HG03460 (cell line): Measurements from ENCODE around the gene GLYATL1B.
A peak's percentile ranks its signal among the peaks of the same experiment; 100 is the strongest.
"Not testable (repeated sequence)": the region's sequence is repeated elsewhere in the genome, so short reads cannot be mapped to it uniquely, and the experiment has no call there.

Experiments used
- ATAC-seq: cut with Tn5 transposase; IDR thresholded peaks from one replicate; pipeline ENCODE4 v1.9.1; 2021; ENCODE audit not compliant: unreplicated experiment

Gene GLYATL1B, protein sequence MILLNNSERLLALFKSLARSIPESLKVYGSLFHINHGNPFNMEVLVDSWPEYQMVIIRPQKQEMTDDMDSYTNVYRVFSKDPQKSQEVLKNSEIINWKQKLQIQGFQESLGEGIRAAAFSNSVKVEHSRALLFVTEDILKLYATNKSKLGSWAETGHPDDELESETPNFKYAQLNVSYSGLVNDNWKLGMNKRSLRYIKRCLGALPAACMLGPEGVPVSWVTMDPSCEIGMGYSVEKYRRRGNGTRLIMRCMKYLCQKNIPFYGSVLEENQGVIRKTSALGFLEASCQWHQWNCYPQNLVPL

GRCh38 chr11:59086007-59086406 is at the start of gene GLYATL1B:
GLYATL1B (plus strand) TSS chr11:59086307; CDS start chr11:59086307, 0 bp downstream.
- not testable (repeated sequence) for ATAC-seq

GRCh38 chr11:59036542-59036941 is 49.6 kb upstream of the GLYATL1B start:
- ATAC-seq = not testable (repeated sequence)

- ATAC-seq = not testable (repeated sequence)
Measured at GRCh38 chr11:59037434-59037833, 48.7 kb upstream of the GLYATL1B start.

DNA sequence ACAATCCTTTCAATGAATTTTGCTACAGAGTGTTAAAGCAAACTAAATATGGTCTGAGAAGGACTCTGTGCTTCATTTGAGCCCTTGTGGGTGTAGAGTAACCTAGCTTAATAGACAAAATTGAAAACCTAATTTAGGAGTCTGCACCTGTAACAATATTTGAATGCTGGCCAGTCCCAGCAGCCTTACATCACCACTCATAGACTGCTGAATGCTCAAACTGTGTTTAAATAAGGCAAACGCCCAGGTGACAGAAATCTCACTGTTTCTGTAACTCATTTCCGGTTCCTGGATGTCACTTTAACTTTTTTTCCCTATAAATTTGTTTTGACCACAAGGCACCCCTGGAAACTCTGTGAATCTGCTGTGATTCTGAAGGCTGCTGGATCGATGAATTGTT is 45.5 kb upstream of the GLYATL1B start:
- ATAC-seq = no peak

DNA sequence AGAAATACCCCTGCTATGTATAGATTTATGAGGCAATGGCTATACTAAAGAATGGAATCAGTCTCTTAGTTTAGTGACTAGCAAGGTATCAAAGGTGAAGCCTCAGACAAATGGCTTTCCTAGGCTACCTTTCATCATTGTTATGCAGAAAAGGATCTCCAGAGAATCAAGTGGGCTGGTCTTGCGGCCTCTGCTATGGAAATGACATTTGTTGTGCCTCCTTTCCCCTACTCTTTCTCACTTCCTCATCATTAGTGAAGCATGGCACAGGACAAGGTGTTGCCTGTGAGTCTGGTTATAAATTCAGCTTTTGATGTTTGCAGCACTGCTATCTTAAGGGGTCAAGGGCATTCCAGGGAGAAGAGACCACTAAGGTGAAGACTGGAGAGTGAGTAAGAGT is 34.7 kb upstream of the GLYATL1B start:
- ATAC-seq = peak; percentile 74

DNA sequence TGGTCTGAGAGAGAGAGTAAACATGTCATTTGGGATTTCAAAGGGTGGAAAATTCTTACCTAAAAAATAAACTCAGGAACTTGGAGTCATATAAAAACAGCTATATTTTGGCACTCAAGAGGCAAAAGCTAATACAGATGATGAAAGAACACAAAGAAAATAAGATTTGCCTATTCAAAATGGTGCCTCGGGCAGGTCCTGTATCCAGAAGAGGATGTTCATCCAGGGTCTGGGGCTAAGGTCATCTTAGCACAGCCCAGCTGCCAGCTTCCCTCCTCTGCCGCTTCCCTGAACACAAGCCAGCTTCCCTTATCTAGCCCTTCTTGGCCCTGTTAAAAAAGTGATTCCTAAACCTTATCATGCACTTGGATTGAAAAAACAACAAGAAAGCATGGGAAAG is 33.8 kb upstream of the GLYATL1B start:
- ATAC-seq = not testable (repeated sequence)

- ATAC-seq = no peak
Measured at GRCh38 chr11:59053387-59053786, 32.7 kb upstream of the GLYATL1B start.

GRCh38 chr11:59058120-59059033 is 27.7 kb upstream of the GLYATL1B start:
- peak; percentile 93 for ATAC-seq

GRCh38 chr11:59060096-59060495 is 26.0 kb upstream of the GLYATL1B start:
- ATAC-seq = not testable (repeated sequence)

DNA sequence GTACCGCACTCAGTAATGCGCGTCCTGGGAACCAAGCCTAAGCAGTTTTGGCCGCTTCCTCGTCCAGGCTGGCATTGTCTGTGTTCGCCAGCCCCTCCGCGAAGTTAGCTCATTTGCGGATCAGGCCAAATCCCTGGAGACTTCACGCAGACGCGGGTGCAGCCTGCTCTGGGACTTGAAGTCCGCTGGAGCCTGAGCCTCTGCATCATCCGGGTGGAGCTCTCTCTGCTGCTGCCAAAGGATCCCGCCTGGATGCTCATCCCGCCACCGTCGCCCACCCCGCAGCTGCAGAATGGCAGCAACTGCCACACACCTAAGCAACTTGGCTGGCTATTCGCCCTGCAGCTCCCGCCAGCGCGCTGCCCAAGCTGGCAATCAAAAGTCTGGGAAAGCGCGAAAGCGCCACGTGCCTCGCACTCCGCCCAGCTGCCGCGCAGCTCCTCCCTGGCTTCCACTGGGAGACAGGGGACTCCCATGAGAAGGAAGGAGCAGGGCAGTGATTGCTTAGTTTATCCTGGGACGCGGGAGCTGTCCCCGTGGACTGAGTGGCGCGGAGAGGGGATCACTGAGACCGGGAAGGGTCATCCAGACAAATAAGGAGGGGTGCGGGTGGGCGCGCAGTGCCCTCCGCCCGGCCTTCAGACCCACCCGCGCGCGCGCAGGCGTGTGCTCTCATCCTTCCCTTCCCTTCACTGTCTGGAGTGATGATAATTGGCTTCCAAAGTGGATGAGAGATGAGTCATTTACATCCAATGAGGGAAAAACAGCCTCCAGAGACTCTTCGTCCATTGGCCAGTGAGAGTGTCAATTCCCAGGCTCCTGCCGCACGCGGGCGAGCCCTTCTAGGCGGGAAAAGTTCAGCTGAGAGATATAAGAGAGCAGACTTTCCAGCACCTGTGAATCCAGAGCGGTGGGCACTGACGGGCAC is 23.2 kb upstream of the GLYATL1B start:
- no peak for ATAC-seq

- ATAC-seq = not testable (repeated sequence)
Measured at GRCh38 chr11:59063996-59064727, 21.9 kb upstream of the GLYATL1B start.

DNA sequence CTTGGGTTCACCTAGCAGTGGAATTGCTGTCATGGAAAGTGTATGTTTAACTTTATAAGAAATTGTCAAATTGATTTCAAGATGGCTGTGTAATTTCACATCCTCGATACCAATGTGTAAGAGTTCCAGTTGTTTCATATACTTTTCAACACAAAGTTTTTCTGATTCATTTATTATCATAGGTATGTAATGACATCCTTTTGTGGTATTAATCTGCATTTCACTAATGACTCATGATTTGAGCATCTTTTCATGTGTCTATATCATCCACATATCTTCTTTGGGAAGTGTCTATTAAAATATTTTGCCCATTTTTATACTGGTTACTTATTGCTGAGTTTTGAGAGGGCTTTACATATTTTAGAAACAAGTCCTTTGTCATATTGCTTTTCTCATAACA is 17.0 kb upstream of the GLYATL1B start:
- no peak for ATAC-seq

DNA sequence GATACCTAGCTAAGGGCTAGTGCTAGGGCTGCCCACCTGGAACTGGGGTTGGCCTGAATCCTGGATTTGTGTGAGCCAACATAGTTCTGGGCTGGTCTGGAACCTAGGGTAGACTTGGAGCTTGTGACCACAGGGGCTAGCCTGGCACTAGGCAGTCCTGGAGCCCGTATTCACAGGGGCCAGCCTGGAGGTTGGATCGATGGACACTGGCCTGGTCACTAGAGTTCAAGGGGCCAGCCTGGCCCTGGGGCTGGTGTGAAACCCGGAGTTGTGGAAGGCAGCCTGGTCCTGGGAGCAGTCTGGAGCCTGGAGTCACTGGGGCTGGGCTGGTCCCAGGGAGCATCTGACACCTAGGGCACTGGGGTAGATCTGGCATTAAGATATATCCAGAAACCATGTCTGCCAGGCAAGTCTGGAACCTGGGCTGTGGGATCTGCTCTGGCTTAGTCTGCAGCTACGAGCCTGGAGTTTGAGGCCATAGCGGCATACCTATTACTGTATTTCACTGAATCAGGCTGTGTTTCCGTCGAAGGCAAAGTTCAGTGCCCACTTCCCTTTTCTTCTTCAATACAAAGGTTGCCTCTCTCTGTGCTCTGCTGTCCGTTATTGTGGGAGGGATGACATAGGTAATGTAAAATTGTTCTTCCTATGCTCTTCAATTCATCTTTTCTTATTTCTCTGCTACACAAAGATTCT is 9.1 kb upstream of the GLYATL1B start:
- ATAC-seq = peak; percentile 72

GRCh38 chr11:59078435-59078834 is 7.7 kb upstream of the GLYATL1B start:
- ATAC-seq = no peak

- ATAC-seq = no peak
Measured at GRCh38 chr11:59079086-59079485, 7.0 kb upstream of the GLYATL1B start.

- ATAC-seq = not testable (repeated sequence)
Measured at GRCh38 chr11:59080421-59080820, 5.7 kb upstream of the GLYATL1B start.

- ATAC-seq = not testable (repeated sequence)
Measured at GRCh38 chr11:59081430-59082020, 4.6 kb upstream of the GLYATL1B start.

DNA sequence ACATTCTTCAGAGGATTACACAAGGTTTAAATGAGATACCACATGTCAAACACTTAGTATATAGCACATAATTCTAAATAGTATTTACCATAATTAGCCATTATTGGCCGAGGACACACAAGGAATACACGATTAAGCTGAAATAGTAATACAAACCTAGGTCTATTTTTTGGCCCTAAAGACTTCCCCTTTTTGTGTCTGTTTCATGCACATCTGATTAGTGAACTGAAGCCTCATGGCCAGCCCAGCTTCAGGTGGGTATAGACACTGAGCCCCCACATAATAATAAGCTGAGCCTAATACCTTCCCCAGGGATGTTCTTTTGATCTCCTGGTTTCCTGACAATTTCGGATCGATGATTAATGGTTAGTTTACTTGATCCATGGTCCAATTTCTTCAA is 2.1 kb downstream of the GLYATL1B start:
- no peak for ATAC-seq

- not testable (repeated sequence) for ATAC-seq
Measured at GRCh38 chr11:59093576-59093975, 7.5 kb downstream of the GLYATL1B start.
